Astrocyte of the spinal cord (primary cell): ENCODE data around the gene ROBO4.

Experiments
- DNase-seq: peaks from one replicate; pipeline ENCODE4 v3.0.0; 2011; ENCODE audit warnings: low read depth, low spot score
- H3K4me3 ChIP-seq: 2 replicates; pipeline ENCODE4 v1.5.1; 2011; ENCODE audit warnings: low read depth, mild to moderate bottlenecking, low read length, moderate library complexity
- CTCF ChIP-seq: IDR thresholded peaks from 2 replicates; pipeline ENCODE4 v1.5.1; 2012; ENCODE audit warnings: low read depth, mild to moderate bottlenecking, low read length, inconsistent platforms
- in situ Hi-C: cut with HindIII; loops from 2 replicates; pipeline ENCODE4 v1.10.0; 2017; ENCODE audit warnings: low sequenced_read_pairs

ROBO4 gene

GRCh38 chr11:124920356-124920755 is 22.7 kb upstream of the ROBO4 start:
- H3K4me3 ChIP-seq, result no peak overlapping the region
- in situ Hi-C loops, result no loop called here
- DNase-seq, result no peak
- no peak for TF ChIP-seq CTCF

GRCh38 chr11:124919898-124920297 is 22.2 kb upstream of the ROBO4 start:
- in situ Hi-C loops, result no loop called here
- H3K4me3 ChIP-seq, result no peak overlapping the region
- no peak for DNase-seq
- TF ChIP-seq CTCF, result no peak

- TF ChIP-seq CTCF, result no peak
- in situ Hi-C loops, result no loop called here
- no peak within 1 kb of the TSS for H3K4me3 ChIP-seq
- DNase-seq, result no peak
These were observed 21.3 kb upstream of the ROBO4 start, which contains the start of gene HEPN1 for GRCh38 chr11:124918950-124919349. Gene HEPN1, plus strand, starts transcription at chr11:124919250.

- no peak overlapping the region for H3K4me3 ChIP-seq
- TF ChIP-seq CTCF, result no peak
- in situ Hi-C loops, result no loop called here
- DNase-seq, result peak; percentile 54
These were observed 19.5 kb upstream of the ROBO4 start for GRCh38 chr11:124917115-124917637.

- no peak overlapping the region for H3K4me3 ChIP-seq
- no peak for DNase-seq
- TF ChIP-seq CTCF, result no peak
- in situ Hi-C loops, result no loop called here
These were observed 18.7 kb upstream of the ROBO4 start for GRCh38 chr11:124916370-124916710.

- in situ Hi-C loops, result no loop called here
- no peak for TF ChIP-seq CTCF
- peak; percentile 48 for DNase-seq
- no peak overlapping the region for H3K4me3 ChIP-seq
These were observed 18.1 kb upstream of the ROBO4 start for GRCh38 chr11:124915541-124916369.
